Neutrophil (primary cell): ENCODE measurements around the gene PBLD.

Source experiments
- H3K27ac ChIP-seq: fragments of 200-600 bp; sonication (generic); 2 replicates; pipeline ENCODE4 v1.5.1; 2016; ENCODE audit warnings: mild to moderate bottlenecking, moderate library complexity
- H3K27me3 ChIP-seq: fragments of 200-600 bp; sonication (generic); 2 replicates; pipeline ENCODE4 v1.6.0; 2016; ENCODE audit warnings: mild to moderate bottlenecking
- H3K36me3 ChIP-seq: fragments of 200-600 bp; sonication (generic); 2 replicates; pipeline ENCODE4 v1.5.1; 2017
- H3K4me1 ChIP-seq, 2 experiments: fragments of 200-600 bp in 1 of 2; sonication (generic) in 1 of 2; 1 replicate in 1 of 2; 2 replicates in 1 of 2; pipeline versions ENCODE4 v1.5.1 to v1.6.1; 2013 to 2016; ENCODE audit warnings: low read depth in 1 of 2, low read length in 1 of 2, mild to moderate bottlenecking in 1 of 2, moderate library complexity in 1 of 2; ENCODE audit not compliant: control insufficient read depth in 1 of 2, insufficient read depth in 1 of 2
- H3K4me3 ChIP-seq, 2 experiments: fragments of 200-600 bp in 1 of 2; sonication (generic) in 1 of 2; 1 replicate in 1 of 2; 2 replicates in 1 of 2; pipeline ENCODE4 v1.5.1; 2013 to 2016; ENCODE audit warnings: low read depth in 1 of 2, low read length in 1 of 2, mild to moderate bottlenecking in 1 of 2, moderate library complexity in 1 of 2
- H3K9me3 ChIP-seq: fragments of 200-600 bp; sonication (generic); 2 replicates; pipeline ENCODE4 v1.5.1; 2016
- TF ChIP-seq, protein P1 (sequence below): fragments of 200-600 bp; sonication (generic); IDR thresholded peaks from 2 replicates; pipeline ENCODE4 v1.5.1; 2016; ENCODE audit warnings: antibody characterized with exemption

The PBLD gene

DNA sequence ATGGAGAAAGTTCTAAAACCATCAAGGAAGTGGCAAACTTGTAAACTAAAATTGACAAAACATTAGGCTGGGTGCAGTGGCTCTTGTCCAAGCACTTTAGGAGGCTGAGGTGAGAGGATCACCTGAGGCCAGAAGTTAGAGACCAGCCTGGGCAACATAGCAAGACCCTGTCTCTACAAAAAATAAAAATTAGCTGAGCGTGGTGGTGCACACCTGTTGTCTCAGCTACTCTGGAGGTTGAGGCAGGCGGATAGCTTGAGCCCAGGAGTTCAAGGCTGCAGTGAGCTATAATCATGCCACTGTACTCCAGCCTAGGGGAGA, 30.3 kb downstream of the PBLD start:
- Histone ChIP-seq H3K36me3 (no peaks in the 10 kb centered on the region), H3K27me3 (no peaks in the 10 kb centered on the region), H3K27ac (peak overlapping the region; percentile 93), H3K4me3 (no peak overlapping the region), H3K4me1 (peaks cover 28 to 33% of the 10 kb centered on the region in 2 experiments), H3K9me3 (no peaks in the 10 kb centered on the region)
- TF ChIP-seq, protein P1, sequence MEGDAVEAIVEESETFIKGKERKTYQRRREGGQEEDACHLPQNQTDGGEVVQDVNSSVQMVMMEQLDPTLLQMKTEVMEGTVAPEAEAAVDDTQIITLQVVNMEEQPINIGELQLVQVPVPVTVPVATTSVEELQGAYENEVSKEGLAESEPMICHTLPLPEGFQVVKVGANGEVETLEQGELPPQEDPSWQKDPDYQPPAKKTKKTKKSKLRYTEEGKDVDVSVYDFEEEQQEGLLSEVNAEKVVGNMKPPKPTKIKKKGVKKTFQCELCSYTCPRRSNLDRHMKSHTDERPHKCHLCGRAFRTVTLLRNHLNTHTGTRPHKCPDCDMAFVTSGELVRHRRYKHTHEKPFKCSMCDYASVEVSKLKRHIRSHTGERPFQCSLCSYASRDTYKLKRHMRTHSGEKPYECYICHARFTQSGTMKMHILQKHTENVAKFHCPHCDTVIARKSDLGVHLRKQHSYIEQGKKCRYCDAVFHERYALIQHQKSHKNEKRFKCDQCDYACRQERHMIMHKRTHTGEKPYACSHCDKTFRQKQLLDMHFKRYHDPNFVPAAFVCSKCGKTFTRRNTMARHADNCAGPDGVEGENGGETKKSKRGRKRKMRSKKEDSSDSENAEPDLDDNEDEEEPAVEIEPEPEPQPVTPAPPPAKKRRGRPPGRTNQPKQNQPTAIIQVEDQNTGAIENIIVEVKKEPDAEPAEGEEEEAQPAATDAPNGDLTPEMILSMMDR = no peak

DNA sequence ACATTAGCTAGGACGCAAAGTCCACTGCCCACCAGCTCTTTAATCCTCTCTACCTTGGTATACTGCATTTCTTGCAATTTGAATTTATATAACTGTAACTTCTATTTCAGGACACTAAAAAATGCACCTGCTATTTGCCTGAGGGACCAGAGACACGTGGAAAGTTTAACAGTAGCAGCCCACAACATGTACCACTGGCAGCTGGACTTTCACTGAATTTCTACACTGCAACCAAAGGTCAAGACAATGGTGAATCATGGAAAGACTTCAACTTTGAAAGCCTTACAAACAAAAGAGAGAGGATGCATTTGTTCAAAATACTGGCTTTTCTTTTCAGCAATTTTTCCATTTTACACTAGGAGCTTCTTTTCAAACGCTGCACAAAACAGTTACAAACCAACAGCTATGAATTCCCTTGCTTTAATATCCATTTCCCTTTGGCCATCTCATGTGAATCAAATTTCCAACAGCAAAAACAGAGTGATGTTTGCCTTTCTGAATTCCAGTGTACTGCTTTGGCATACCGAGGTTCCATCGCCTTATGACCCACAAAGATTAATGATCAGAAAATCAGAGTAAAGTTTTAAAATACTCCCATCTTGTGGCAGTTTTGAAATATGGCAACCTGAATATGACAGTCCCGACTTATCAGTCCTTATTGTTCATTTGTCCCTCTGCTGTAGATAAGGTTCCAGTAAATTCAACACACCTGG, 30.8 kb downstream of the PBLD start:
- Histone ChIP-seq H3K4me1 (peaks cover 28 to 33% of the 10 kb centered on the region in 2 experiments), H3K36me3 (no peaks in the 10 kb centered on the region), H3K4me3 (peak overlapping the region in 1 of 2 experiments; percentile 43), H3K27ac (peak overlapping the region; percentile 93), H3K27me3 (no peaks in the 10 kb centered on the region), H3K9me3 (no peaks in the 10 kb centered on the region)
- TF ChIP-seq, protein P1 = peak; percentile 70

DNA sequence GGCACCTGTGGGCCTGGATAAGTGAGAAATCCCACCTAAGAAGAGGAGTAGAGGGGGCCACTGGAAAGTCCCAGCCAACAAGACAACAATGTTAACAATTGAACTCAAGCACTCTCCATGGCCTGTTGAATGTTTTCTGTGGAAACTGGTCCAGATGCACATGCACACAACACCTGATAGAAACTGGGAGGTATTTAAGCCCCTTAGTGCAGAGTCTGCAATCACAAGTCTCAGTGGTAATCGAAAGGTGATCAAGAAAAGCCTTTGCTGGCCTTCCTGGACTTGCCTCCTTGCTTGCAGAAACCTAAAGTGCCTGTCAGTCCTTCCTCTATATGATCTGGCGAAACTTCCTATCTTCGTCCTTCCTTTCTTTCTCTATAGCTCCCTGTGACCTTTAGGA, 31.4 kb downstream of the PBLD start:
- peak overlapping the region in 1 of 2 experiments; percentile 43 for H3K4me3 ChIP-seq
- H3K27ac ChIP-seq = peak overlapping the region; percentile 93
- peaks cover 28 to 33% of the 10 kb centered on the region in 2 experiments for H3K4me1 ChIP-seq
- no peaks in the 10 kb centered on the region for H3K27me3 ChIP-seq
- TF ChIP-seq, protein P1 = no peak
- no peaks in the 10 kb centered on the region for H3K36me3 ChIP-seq
- H3K9me3 ChIP-seq = no peaks in the 10 kb centered on the region

DNA sequence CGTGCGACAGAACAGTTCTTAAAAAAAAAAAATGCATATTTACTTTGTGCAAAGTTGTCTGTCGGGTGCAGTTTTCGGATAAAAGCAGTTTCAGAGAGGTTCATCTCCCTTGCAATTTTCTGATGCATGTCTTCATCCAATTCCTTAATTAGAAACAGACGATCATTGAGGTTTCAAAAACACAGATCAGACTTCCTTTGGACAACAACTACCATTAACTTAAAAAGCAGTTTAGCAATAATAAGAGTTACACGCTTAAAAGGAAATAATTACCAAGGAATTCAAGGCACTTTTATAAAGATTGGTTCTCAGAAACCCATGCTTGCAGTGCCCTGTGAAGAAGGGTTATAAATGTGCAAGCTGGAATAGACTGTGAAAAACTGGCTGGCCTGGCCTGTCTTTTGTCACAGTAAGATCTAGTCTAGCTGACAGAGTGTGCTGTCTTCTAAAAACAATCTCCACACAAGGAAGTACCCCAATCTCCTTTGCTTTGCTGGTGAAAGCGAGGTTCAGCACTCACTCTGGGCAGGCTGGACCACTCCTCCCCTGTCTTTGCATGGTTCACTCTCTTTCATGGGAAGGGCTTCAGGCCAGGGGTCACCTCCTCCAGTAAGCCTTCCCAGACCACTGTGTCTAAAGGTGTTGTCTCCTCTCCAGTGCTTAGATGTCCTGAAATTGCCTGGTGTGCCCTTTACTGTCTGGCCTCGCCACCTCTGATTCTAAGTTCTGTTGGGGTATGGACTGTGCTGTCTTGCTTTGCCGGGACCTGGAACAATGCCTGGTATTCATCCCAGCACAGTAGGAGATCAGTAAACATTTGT, 35.7 kb downstream of the PBLD start:
- no peaks in the 10 kb centered on the region for H3K36me3 ChIP-seq
- no peak overlapping the region for H3K27ac ChIP-seq
- H3K4me1 ChIP-seq = peaks cover 24 to 28% of the 10 kb centered on the region in 2 experiments
- H3K9me3 ChIP-seq = no peaks in the 10 kb centered on the region
- TF ChIP-seq, protein P1 = no peak
- H3K4me3 ChIP-seq = no peak overlapping the region
- no peaks in the 10 kb centered on the region for H3K27me3 ChIP-seq

DNA sequence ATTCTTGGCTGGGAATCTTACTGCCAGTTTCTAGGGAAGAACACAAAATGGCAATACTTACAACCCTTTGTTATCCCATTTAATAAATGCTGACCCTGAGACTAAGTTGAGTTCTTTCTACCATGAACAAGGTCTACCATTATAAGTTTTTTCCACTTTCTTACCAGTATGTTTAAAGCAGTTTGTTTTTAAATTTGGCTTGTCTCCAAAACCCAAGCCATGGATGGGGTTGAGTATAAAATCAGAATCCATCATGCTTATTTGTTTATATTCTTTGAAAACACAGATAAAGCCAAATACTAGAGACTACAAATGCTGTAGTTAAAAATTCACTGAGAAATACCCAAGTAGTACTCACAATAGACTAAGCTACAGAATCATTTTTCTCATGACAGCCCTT, 42.0 kb downstream of the PBLD start:
- no peaks in the 10 kb centered on the region for H3K4me1 ChIP-seq
- no peaks in the 10 kb centered on the region for H3K9me3 ChIP-seq
- no peak overlapping the region for H3K4me3 ChIP-seq
- H3K27me3 ChIP-seq = no peaks in the 10 kb centered on the region
- no peak overlapping the region for H3K27ac ChIP-seq
- no peaks in the 10 kb centered on the region for H3K36me3 ChIP-seq
- TF ChIP-seq, protein P1 = no peak
